NCI-H128 (cell line): ENCODE results near the gene TMEM185B.
A peak's percentile ranks its signal among the peaks of the same experiment; 100 is the strongest.

ENCODE experiments used
- DNase-seq: peaks from one replicate; lab custom pipeline; 2025; ENCODE audit not compliant: unreplicated experiment; lab: John Stamatoyannopoulos, UW

The TMEM185B gene

GRCh38 chr2:120252225-120253020, 29.2 kb upstream of the TMEM185B start, which contains the start of gene RALB:
Gene RALB (plus strand): TSS chr2:120252852. CDS start chr2:120278665, 25,813 bp downstream.
- peak; percentile 90 for DNase-seq

DNA sequence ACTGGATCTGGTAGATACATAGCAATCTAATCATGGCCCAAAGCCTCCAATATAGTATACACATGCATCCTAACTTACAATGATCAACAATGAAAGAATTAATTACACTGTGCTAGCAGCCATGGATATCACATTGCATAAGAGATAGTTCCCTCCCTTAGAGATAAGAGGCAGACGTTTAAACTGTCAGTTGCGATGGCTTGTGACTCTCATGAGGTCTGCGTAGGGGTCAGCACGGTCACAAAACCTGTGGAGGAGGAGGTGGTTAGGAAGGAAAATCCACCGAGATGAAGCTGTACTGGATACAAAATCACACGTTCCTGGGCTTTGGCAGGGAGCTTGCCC, 28.7 kb upstream of the TMEM185B start:
- DNase-seq, result no peak

- DNase-seq, result no peak
These were observed 27.9 kb upstream of the TMEM185B start for GRCh38 chr2:120251078-120251477.

DNA sequence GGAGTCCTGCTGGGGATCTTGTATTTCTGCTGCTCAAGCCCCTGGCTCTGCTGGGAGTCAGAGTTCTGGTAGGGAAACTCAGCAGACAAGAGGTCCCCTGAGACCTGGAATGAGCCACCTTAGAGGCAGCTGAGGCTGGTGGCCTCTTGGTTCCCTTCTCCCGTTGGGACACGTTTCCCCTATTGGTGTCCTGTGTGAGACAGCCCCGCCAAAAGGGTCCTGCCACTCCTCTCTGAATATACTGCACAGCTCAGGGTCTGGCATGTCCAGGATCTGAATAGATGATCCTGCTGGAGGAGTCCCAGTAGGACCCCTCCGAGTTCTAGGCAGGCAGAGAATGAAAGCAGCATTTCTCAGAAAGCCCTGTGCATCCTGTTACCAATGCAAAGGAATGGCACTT, 27.4 kb upstream of the TMEM185B start:
- no peak for DNase-seq

GRCh38 chr2:120247851-120248250, 24.7 kb upstream of the TMEM185B start:
- DNase-seq, result no peak

DNA sequence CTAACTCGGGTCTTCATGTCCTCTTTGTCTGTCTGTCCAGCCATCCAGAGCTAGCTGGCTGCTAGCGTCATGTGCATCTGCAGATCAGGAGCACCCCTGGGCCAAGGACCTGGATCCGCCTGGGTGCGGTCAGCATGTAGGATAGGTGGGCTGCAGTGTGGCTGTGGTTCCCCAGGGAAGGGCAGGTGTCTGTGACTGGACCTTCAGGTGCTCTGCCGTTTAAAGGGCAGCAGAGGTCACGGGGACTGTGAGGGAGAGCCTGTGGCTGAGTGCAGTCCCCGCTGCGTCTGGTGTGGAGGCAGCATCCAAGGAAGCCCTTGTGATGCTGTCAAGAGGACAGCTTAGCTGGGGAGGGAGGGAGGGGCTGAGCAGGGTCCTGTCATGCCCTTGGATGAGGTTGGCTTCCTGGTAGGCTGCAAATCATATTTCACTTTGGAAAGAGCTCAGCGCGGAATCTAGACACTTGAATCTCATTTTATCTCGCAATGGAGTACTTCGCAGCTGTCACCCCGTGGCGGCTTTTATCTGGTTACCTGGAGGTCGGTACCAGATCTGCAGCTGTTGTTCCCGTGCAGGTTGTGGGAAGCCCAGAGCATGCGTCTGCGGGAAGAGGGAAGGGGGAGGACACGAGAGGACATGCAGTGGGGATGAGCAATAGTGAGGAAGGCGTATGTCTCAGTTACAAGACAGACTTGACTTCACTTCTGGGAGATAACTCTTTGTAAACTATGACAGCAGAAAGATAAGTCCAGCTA, 23.5 kb upstream of the TMEM185B start:
- DNase-seq, result peak; percentile 46

- DNase-seq, result no peak
These were observed 22.5 kb upstream of the TMEM185B start for GRCh38 chr2:120245520-120246332.

DNA sequence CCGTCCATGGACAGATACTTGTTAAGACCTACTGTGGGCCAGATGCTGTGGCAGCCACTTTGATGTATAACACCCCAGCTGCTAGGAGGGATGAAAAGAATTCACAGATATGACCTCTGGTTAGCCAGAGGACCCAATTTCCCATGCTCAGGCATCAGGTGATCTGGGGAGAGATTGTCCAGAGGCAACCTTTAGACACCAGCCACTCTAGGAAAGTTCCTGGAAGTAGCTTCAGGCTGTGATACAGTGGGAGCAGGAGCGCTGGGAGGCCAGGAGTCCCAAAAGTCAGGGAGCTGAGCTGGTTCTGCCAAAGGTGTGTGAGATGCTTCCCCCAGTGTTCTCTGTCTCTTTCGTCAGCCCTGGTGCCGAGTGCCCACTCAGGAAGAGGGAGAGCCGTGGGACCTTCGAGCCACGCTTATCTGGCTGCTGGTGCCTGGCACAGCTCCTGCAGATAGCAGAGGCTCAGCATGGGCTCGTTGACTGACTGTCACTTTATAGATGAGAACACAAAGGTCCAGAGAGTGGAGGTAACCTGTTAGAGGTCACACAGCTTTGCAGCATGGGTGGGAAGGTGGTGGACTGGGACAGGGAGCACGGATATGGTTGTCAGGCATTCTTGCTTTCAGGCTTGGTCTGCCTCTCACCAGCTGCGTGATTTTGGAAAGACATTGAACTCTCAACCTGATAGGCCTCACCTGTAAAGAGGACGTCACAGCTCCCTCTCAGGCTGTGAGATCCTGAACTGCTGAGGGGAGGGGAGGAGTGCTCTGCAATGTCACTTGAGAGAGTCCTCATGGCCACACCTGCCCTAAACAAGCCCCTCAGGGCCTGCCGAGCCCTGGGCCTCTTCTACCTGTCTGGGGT, 21.7 kb upstream of the TMEM185B start:
- no peak for DNase-seq

- DNase-seq, result no peak
These were observed 20.8 kb upstream of the TMEM185B start for GRCh38 chr2:120243875-120244553.

DNA sequence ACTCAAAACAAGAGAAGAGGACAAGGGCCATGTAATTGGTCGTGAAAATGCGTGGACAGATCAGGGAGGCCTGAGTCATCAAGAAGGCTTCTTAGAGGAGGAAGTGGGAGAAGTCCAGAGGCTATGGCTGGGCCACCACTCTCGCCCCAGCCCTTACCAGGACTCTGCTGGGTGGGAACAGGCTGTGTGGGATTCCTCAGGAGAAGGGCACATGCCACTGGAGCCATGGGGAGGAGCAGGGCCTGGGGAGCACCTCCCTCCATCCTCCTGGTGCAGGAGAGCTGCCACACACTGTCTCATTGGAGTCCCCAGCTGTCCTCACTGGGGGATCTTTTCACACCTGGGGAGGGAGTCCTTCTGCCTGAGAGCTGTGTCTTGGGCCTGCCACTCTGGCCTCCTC, 20.0 kb upstream of the TMEM185B start:
- no peak for DNase-seq

GRCh38 chr2:120241684-120242083, 18.5 kb upstream of the TMEM185B start:
- no peak for DNase-seq

DNA sequence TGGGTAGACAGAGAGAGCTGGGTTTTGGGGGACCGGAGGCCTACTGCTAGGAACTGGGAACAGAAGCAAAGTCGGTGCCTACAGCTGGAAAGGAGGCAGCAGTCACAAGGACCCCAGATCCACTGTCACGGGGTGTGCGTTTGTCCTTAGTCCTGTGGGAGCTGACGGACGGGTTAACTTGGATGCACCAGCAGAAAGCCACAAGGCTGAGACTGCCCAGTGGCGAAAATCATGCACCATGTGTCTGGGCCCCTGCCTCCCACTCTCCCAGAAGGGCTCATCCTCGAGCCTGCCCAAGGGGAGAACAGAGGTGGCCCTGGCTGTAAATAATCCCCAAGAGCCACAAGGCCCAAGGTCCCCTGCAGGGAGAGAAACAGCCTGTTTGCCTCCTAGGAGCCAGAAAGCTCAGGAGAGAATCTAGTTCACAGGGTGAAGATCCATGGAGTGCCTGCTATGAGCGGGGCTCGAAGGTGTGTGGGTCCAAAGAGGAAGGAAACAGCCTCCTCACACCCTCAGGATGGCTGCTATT, 17.8 kb upstream of the TMEM185B start:
- DNase-seq, result no peak

DNA sequence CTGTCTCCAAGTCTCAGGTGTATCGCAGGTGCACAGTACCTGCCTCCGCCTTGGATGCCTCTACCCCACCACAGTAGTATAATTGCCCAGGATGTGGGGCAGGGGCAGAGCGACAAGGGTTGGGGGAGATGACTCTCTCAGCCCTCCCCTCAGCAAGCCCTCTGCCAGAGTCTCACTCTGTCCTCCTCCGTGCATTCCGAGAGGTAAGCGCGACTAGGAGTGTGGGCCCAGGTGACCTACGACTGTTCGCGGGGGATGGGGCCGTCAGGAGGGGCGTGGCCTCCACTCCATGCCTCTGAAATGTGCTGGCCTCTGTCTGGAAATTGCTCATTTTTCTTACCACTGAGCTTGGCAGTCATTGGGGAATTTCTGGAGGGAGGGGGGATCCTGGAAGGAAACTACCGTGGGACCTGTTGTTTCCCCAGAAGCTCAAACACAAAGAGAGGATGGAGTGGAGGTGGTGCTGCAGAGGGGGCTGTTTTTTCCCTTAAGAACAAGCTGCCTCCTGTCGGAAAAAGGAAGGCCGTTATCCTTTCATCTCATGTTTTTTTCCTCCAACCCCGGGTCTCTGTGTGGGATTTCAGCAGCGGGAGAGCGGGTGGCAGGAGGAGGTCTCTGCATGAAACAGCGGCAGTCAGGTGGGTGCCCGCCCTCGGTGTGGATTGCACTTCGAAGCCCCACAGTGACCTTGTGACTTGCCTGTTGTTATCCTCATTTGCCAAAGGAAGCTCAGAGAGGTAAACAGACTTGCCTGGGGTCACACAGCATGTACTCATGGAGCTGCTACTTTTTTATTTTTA, 16.5 kb upstream of the TMEM185B start:
- no peak for DNase-seq

DNA sequence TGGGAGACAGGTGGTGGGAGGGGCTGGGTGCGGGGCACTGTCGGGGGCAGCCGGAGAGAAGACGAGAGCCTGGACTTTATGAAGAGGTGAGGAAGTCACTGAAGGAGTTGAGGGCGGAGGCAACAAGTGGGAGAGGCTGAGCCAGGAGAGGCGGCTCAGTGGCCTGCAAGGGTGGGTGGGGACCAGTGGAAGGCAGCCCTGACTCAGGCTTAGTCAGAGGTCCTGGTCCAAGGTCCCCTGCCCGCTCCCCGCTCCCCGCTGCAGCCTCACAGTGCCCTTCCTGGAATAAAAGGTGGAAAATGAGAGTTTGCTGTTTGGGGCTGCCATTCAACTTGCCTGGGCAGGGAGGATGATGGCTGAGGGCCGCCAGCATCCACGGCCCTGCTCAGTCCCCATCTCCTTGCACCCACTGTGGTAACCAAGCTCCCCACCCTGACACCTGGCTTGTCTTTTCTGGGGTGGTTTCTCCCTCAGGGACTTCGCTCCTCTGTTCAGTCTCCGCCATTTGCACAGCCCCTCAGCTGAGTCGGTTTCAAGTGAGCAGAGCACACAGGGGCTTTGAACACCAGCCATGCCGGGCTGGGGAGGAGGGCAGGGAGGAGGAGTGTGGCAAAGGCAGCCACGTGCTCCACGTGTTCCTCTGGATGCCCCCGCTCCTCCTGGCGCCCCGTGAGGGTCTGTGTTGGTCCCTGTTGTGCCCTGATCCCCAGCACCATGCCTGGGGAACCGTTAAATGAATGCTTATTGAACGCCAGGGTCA, 15.7 kb upstream of the TMEM185B start:
- DNase-seq, result no peak

GRCh38 chr2:120237491-120237902, 14.3 kb upstream of the TMEM185B start:
- DNase-seq, result no peak

- no peak for DNase-seq
These were observed 13.6 kb upstream of the TMEM185B start for GRCh38 chr2:120236791-120237190.

DNA sequence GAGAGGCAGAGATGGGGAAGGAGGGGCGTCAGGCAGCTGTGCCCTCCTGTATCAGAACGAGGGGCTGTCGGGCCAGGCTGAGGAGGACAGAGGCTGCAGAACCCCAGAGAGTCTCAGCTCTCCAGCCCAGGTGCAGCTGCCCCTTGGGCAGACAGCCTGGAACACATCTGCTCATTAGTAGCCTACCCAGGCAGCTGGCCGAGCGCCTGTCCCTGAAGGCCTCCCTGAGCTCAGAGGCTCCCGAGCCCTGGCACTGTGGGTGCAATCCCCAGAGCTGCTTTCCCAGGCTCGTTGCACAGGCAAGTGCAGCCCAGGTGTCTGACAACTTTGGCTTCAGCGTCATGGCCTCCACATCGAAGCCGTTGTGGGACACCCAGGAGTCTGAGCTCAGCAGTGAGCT, 13.1 kb upstream of the TMEM185B start:
- DNase-seq, result no peak

DNA sequence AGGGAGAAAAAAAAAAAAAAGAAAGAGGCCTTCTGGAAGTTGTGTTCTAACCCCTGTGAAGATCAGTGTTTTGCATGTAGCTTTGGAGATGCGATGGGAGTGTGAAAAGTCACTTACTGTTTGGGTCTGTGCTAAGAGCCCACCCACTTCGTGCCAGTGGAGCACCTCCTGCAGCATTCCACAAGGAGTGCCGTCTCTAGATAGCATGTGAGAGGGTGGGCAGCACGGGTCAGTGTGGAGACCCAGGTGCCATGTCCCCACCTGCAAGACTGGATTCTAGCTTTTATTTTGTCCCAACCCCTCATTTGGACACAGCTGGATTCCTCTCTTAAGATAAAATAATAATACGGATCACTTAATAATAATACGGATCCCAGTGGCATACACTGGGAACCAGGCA, 12.5 kb upstream of the TMEM185B start:
- DNase-seq, result no peak
